Kidney (tissue), 14 donors: Measurements from ENCODE around the gene ATG9A. TPM values are rescaled to one million over a fixed set of nuclear protein-coding genes. Genes with fewer than 3 reads are reported as not detected.

Source experiments
- DNase-seq, 5 donors: peaks; one replicate each; pipeline ENCODE4 v3.0.0-alpha.2; 2013 to 2020
- FAIRE-seq: peaks from 2 replicates; lab custom pipeline; 2012; peaks lifted over from hg19 to GRCh38; lab: Jason Lieb, UNC
- H3K27ac ChIP-seq, 2 donors: one replicate each; pipeline ENCODE4 v1.7.0; 2013; ENCODE audit warnings: low read depth in 2 of 2, low read length in 2 of 2, inconsistent platforms in 1 of 2
- H3K27me3 ChIP-seq: one replicate; pipeline ENCODE4 v1.7.1; 2013; ENCODE audit warnings: low read length, inconsistent platforms; ENCODE audit not compliant: control insufficient read depth, insufficient read depth
- H3K36me3 ChIP-seq, 3 donors: one replicate each; pipeline versions ENCODE4 v1.7.0 to v1.7.1; 2013; ENCODE audit warnings: low read length in 3 of 3, control low read depth in 1 of 3, inconsistent platforms in 1 of 3; ENCODE audit not compliant: insufficient read depth in 3 of 3, control insufficient read depth in 2 of 3
- H3K4me1 ChIP-seq, 3 donors: one replicate each; pipeline versions ENCODE4 v1.7.0 to v1.7.1; 2013; ENCODE audit warnings: low read length in 3 of 3, inconsistent platforms in 1 of 3, low read depth in 1 of 3; ENCODE audit not compliant: control insufficient read depth in 2 of 3, insufficient read depth in 2 of 3
- H3K4me3 ChIP-seq, 3 donors: one replicate each; pipeline versions ENCODE4 v1.7.0 to v1.8.1; 2013; ENCODE audit warnings: low read length in 3 of 3, control low read depth in 1 of 3, inconsistent platforms in 1 of 3
- H3K9ac ChIP-seq, 3 donors: one replicate each; pipeline versions ENCODE4 v1.7.0 to v1.7.1; 2013; ENCODE audit warnings: low read length in 3 of 3, control low read depth in 1 of 3, inconsistent platforms in 1 of 3
- H3K9me3 ChIP-seq, 3 donors: one replicate each; pipeline versions ENCODE4 v1.7.0 to v1.7.1; 2013; ENCODE audit warnings: low read length in 3 of 3, control low read depth in 1 of 3, inconsistent platforms in 1 of 3; ENCODE audit not compliant: control insufficient read depth in 2 of 3, insufficient read depth in 1 of 3
- CTCF ChIP-seq: IDR thresholded peaks from 3 replicates; pipeline ENCODE4 v1.5.1; 2012; ENCODE audit warnings: mild to moderate bottlenecking, moderate library complexity, borderline replicate concordance; ENCODE audit not compliant: insufficient read depth; ENCODE audit errors: extremely low read depth
- intact Hi-C: fragments of 100-400 bp; cut with DNase I; formaldehyde crosslinking; loops from one replicate; pipeline ENCODE4 v1.11.1; 2022
- polyA plus RNA-seq: library from polyadenylated mRNA; stranded (reverse); fragments of 350-450 nt; fragmentation: Illumina TruSeq; extraction: RNeasy Lipid Tissue Mini Kit (QIAGEN cat#74804); gene quantifications from one replicate; pipeline ENCODE4 v1.2.3, GENCODE V29; 2014; ENCODE audit warnings: low read depth, low replicate concordance; ENCODE audit not compliant: insufficient read depth
- total RNA-seq: library from RNA; stranded (reverse); fragmentation: NEBNext Ultra II Directional; extraction: Animal tissue kit (Norgen Biotek cat#: 25700); gene quantifications from one replicate; pipeline ENCODE4 v1.2.1, GENCODE V29; 2021
- donor health status: control.
- donor health status: control.
- donor health status: control.
- donor health status: control.
- donor health status: control.
- donor health status: DM: yes; HTN: yes; CAD: no.
- donor health status: Normal renal cell carcinoma (clear cell type).

Gene ATG9A
- total and polyA plus RNA-seq, 2 donors from 2014 or later = 24.0 to 41.5 TPM

DNA sequence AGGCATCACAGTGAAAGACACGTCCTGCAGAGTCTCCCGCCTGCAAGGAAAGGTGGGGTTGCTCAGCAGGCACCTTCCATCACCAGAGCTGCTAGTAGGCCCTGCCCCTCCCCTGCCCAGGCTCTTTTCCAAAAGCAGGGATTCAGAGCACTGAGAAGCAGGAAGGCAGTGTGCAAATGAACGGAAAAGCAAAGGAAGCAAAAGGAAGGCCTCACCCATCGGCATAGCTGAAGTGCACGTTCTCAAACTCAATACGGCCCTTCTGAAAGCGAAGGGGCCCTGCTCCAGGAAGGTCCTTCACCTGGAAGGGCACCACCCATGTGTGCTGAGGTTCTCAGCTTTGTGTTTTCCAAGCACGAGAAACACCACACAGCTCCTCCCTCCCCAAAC lies 16.4 kb downstream of the ATG9A start:
- DNase-seq = no peak
- intact Hi-C loops = no loop called here
- no peak overlapping the region for H3K9ac ChIP-seq
- H3K4me1 ChIP-seq = peaks cover 0 to 4% (median 2%) of the 10 kb centered on the region in 3 donors
- no peaks in the 10 kb centered on the region for H3K9me3 ChIP-seq
- no peak for FAIRE-seq
- no peaks in the 10 kb centered on the region for H3K27me3 ChIP-seq
- no peak overlapping the region for H3K27ac ChIP-seq
- H3K4me3 ChIP-seq = no peak overlapping the region
- TF ChIP-seq CTCF = no peak
- H3K36me3 ChIP-seq = peaks cover 2 to 37% (median 20%) of the 10 kb centered on the region in 3 donors

DNA sequence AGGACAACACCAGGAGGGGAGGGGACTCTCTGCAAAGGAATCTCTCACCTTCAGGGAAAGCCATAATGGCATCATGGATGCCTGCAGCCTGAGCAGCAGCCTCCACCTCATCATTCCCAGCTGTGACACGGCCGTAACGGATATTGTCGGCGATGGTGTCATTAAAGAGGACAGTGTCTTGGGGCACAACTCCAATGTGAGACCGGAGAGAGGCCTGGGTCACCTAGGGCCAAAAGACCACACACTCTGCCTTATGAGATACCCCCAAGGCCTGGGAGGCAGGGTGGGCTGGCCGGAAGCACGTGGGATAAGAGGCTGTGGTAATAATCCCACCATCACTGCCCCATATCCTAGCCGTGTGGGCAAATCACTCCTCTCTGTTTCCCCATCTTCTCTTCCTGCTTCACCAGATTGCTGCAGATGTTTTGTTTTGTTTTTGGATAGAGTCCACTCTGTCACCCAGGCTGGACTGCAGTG lies 18.5 kb downstream of the ATG9A start:
- intact Hi-C loops = no loop called here
- no peaks in the 10 kb centered on the region for H3K27me3 ChIP-seq
- no peak overlapping the region for H3K9ac ChIP-seq
- H3K36me3 ChIP-seq = peaks cover 2 to 32% (median 20%) of the 10 kb centered on the region in 3 donors
- DNase-seq = no peak
- peaks cover 8 to 13% (median 9%) of the 10 kb centered on the region in 3 donors for H3K4me1 ChIP-seq
- H3K27ac ChIP-seq = no peak overlapping the region
- no peak for FAIRE-seq
- no peak for TF ChIP-seq CTCF
- no peak overlapping the region for H3K4me3 ChIP-seq
- H3K9me3 ChIP-seq = no peaks in the 10 kb centered on the region

GRCh38 chr2:219210196-219210885 lies 19.1 kb downstream of the ATG9A start:
- Histone ChIP-seq H3K9me3 (no peaks in the 10 kb centered on the region), H3K36me3 (peaks cover 2 to 32% (median 20%) of the 10 kb centered on the region in 3 donors), H3K4me1 (peaks cover 8 to 14% (median 9%) of the 10 kb centered on the region in 3 donors), H3K27me3 (no peaks in the 10 kb centered on the region), H3K27ac (no peak overlapping the region), H3K4me3 (no peak overlapping the region), H3K9ac (no peak overlapping the region)
- no peak for DNase-seq
- FAIRE-seq = no peak
- no peak for TF ChIP-seq CTCF
- intact Hi-C loops = no loop called here
